Choroid plexus epithelial cell (primary cell): Measurements from ENCODE around the gene LDB2.

Experiments
- DNase-seq: peaks from one replicate; pipeline ENCODE4 v3.0.0-alpha.2; 2010; ENCODE audit warnings: low read depth
- H3K4me3 ChIP-seq: 2 replicates; pipeline ENCODE4 v1.5.1; 2011; ENCODE audit warnings: low read depth, mild to moderate bottlenecking, control low read depth, low read length, moderate library complexity
- TF ChIP-seq, protein P1 (sequence below): conservative IDR thresholded peaks from 2 replicates; pipeline ENCODE4 v1.5.1; 2011; ENCODE audit warnings: low read depth, mild to moderate bottlenecking, control low read depth, inconsistent platforms, low read length, moderate library complexity

The LDB2 gene

DNA sequence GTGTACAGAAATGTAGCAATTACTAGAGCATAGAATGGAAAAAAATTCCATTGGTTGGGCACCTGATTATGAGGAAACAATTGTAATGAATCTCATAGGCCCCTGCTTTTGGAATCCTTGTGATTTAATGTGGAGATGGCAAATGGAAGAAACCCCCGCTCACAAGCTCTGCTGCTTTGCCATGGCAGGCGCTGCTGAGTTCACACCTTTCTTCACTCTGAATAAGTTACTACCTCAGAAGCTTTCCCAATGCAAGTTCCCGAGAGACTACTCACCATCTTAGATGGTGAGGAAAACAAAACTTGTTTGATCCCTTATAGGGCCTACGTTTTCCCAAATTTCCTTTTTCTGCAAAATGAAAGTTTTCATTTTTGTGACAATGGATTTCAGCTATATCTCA is 405.6 kb downstream of the LDB2 start:
- H3K4me3 ChIP-seq: no peak overlapping the region
- TF ChIP-seq, protein P1, sequence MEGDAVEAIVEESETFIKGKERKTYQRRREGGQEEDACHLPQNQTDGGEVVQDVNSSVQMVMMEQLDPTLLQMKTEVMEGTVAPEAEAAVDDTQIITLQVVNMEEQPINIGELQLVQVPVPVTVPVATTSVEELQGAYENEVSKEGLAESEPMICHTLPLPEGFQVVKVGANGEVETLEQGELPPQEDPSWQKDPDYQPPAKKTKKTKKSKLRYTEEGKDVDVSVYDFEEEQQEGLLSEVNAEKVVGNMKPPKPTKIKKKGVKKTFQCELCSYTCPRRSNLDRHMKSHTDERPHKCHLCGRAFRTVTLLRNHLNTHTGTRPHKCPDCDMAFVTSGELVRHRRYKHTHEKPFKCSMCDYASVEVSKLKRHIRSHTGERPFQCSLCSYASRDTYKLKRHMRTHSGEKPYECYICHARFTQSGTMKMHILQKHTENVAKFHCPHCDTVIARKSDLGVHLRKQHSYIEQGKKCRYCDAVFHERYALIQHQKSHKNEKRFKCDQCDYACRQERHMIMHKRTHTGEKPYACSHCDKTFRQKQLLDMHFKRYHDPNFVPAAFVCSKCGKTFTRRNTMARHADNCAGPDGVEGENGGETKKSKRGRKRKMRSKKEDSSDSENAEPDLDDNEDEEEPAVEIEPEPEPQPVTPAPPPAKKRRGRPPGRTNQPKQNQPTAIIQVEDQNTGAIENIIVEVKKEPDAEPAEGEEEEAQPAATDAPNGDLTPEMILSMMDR: no peak
- DNase-seq: no peak

DNA sequence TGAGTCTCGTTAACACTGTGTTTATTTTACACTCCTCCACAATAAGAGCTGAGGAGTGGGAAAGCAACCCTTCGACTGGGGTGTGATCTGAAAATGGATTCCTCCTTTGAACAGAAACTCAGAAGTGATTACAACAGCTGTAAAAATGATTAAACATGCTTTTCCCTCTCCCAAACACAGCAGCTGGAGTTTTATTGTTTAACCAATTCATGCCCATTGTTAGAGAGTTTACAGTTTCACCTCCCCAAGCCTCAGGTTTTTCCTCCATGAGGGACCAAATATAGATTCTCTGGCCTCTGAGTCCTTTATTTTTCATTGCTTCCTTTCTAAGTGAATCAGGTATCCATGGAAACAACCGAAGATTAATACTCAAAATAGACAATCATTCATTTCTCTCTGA is 409.2 kb downstream of the LDB2 start:
- no peak for DNase-seq

DNA sequence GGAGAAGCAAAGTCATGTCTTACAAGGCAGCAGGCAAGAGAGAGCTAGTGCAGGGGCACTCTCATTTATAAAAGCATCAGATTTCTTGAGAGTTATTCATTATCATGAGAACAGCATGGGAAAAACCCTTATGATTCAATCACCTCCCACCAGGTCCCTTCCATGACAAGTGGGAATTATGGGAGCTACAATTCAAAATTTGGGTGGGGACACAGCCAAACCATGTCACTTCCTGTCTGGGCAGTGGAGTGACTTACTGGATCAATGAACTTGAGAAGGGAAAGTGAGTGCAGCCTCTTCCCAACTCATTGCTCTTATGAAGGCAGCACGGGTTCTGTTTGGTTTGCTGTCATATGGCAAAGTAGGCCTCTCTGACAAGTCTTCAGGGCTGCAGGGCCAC is 410.4 kb downstream of the LDB2 start:
- TF ChIP-seq, protein P1: no peak
- no peak for DNase-seq
- H3K4me3 ChIP-seq: no peak overlapping the region

More for the DNA sequence above, 409.2 kb downstream of the LDB2 start:
- TF ChIP-seq, protein P1: no peak
- no peak overlapping the region for H3K4me3 ChIP-seq

GRCh38 chr4:16484711-16485110 is 413.7 kb downstream of the LDB2 start:
- TF ChIP-seq, protein P1: no peak
- no peak for DNase-seq
- no peak overlapping the region for H3K4me3 ChIP-seq

GRCh38 chr4:16483540-16483939 is 414.9 kb downstream of the LDB2 start:
- TF ChIP-seq, protein P1: no peak

DNA sequence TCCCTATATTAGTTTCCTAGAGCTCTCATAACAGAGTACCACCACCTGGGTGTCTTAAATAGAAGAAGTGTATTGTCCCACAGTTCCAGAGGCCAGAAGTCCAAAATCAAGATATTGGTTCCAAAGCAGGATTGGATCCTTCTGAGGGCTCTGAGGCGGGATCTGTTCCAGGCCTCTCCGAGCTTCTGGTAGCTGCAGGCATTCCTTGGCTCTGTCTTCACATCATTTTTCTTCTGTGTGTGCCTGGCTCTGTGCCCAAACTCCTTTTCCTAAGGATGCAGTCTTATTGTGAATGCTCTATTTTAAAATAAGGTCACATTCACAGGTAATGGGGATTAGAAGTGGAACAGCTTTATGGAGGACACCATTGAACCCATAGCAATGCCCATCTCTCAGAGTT is 418.4 kb downstream of the LDB2 start:
- TF ChIP-seq, protein P1: no peak
- DNase-seq: peak; percentile 9
- no peak overlapping the region for H3K4me3 ChIP-seq

More at GRCh38 chr4:16483540-16483939, 414.9 kb downstream of the LDB2 start:
- DNase-seq: no peak
- no peak overlapping the region for H3K4me3 ChIP-seq

DNA sequence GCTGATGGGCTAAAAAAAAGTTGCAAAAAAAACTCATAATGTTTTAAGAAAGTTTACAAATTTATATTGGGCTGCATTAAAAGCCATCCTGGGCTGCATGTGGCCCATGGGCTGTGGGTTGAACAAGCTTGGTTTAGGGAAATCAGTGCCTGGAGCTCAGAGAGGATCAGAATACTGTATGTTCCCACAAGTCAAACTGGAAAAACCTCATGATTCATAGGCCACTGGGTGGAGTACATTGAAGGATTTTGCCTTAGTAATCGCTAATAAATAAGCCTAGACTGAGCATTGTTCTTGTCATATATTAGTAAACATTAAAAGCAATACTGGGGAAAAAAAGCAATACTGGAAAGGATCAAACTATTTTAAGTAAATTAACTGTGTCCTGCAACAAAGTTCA is 425.9 kb downstream of the LDB2 start:
- TF ChIP-seq, protein P1: no peak
- DNase-seq: peak; percentile 2

More for the DNA sequence above, 425.9 kb downstream of the LDB2 start:
- H3K4me3 ChIP-seq: no peak overlapping the region
